Neuron (in vitro differentiated cells): ENCODE measurements around the gene TBX4.
A peak's percentile ranks its signal among the peaks of the same experiment; 100 is the strongest.

Experiments
- H2AFZ ChIP-seq: one replicate; pipeline ENCODE4 v1.6.1; 2013; ENCODE audit warnings: low read depth, mild to moderate bottlenecking, inconsistent platforms, low read length, moderate library complexity
- H3K27me3 ChIP-seq: one replicate; pipeline ENCODE4 v1.6.1; 2013; ENCODE audit warnings: low read length; ENCODE audit not compliant: insufficient read depth
- H3K36me3 ChIP-seq: one replicate; pipeline ENCODE4 v1.6.1; 2013; ENCODE audit warnings: low read length; ENCODE audit not compliant: insufficient read depth
- H3K4me1 ChIP-seq: one replicate; pipeline ENCODE4 v1.6.1; 2013; ENCODE audit warnings: low read length; ENCODE audit not compliant: insufficient read depth
- H3K4me3 ChIP-seq: 2 replicates; pipeline ENCODE4 v1.5.1; 2013; ENCODE audit warnings: mild to moderate bottlenecking, low read length, moderate library complexity
- H3K9me3 ChIP-seq: one replicate; pipeline ENCODE4 v1.6.1; 2013; ENCODE audit warnings: low read length

The TBX4 gene

DNA sequence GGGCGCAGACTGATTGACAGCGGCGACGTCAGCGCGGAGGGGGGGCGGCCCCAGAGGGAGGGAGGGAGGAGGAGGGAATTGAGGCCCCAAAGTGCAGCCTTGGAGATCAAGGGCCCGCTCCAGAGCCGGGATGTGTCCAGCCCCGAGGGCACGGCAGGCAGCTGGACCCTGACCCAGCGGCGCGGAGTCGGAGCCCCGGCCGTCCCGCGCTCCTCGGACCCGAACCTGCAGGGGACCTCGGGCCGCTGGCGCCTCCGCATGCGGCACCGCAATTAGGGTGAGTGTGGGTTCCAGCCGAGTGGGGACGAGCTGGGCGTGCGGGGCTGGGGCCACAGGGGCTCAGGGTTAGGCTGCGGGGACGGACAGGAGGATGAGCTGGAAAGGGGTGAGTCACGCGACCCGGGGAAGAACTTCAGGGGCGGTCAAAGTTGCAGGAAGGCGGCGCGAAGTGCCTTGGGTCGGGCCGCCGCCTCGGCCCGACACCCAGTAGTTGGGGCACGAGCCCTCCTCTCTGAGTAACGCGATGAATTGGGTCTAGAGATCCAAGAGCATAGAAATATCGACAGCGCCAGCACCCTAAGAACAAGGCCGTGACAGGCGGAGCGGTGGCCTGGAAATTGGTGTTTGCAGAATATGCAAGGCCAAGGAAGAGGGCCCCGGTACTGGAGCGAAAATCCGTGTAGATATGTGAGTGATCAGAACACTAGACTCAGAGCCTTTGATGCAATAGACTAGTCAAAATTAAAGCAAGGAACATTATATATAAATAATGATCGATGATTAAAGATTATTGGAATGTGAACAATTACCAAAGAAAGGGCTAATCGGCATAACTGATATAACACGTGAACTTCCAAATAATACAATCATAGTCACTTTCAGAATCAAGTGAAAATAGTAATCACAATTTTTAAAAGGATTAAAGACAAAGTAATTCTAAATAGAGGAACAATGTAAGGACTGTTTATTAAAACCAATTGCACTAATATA lies at the start of gene TBX4:
TBX4 (plus strand) TSS at position 122 of the 990 bp plus-strand sequence. CDS start 4,069 bp downstream, outside the sequence.
- Histone ChIP-seq H3K4me1 (no peaks in the 10 kb centered on the region), H3K4me3 (no peak within 1 kb of the TSS), H3K36me3 (no peaks in the 10 kb centered on the region), H3K9me3 (peaks cover 7% of the 10 kb centered on the region), H3K27me3 (peaks cover 97% of the 10 kb centered on the region), H2AFZ (no peak within 1 kb of the TSS)

- Histone ChIP-seq H3K27me3 (peaks cover 86% of the 10 kb centered on the region), H3K4me3 (no peak overlapping the region), H3K4me1 (peaks cover 14% of the 10 kb centered on the region), H3K9me3 (no peaks in the 10 kb centered on the region), H2AFZ (no peak overlapping the region), H3K36me3 (no peaks in the 10 kb centered on the region)
Observed at GRCh38 chr17:61402978-61403800, 49.0 kb upstream of the TBX4 start.

- Histone ChIP-seq H3K4me1 (peaks cover 11% of the 10 kb centered on the region), H3K36me3 (no peaks in the 10 kb centered on the region), H2AFZ (no peak overlapping the region), H3K4me3 (no peak overlapping the region), H3K27me3 (peaks cover 85% of the 10 kb centered on the region), H3K9me3 (no peaks in the 10 kb centered on the region)
Observed at GRCh38 chr17:61403801-61404662, 48.2 kb upstream of the TBX4 start.

DNA sequence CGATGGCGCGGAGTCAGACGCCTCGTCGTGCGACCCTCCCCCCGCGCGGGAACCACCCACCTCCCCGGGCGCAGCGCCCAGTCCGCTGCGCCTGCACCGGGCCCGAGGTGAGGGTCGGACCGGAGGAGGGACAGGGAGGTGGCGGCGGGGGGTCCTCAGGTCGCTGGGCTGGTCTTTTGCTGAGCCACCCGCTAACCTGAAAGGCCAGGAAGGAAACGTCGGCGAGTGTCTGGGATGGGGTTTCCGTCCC lies 47.6 kb upstream of the TBX4 start:
- Histone ChIP-seq H3K36me3 (no peaks in the 10 kb centered on the region), H3K9me3 (no peaks in the 10 kb centered on the region), H3K27me3 (peaks cover 83% of the 10 kb centered on the region), H3K4me3 (no peak overlapping the region), H3K4me1 (peaks cover 10% of the 10 kb centered on the region), H2AFZ (no peak overlapping the region)

DNA sequence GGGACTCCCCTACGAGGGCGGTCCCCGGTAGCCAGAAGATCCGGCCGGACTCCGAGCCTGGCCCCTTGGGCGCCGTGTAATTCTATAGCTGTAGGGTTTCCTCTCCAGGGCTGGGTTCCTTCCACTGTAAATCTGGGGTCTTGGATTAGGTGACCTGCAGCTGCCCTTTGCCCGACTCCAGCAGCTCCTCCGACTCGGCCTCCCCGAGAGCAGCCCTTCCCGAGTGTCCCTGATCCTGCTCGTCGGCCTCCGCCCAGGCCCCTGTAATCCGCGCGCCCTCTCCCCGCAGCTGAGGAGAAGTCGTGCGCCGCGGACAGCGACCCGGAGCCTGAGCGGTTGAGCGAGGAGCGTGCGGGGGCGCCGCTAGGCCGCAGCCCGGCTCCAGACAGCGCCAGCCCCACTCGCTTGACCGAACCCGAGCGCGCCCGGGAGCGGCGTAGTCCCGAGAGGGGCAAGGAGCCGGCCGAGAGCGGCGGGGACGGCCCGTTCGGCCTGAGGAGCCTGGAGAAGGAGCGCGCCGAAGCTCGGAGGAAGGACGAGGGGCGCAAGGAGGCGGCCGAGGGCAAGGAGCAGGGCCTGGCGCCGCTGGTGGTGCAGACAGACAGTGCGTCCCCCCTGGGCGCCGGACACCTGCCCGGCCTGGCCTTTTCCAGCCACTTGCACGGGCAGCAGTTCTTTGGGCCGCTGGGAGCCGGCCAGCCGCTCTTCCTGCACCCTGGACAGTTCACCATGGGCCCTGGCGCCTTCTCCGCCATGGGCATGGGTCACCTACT lies 47.1 kb upstream of the TBX4 start:
- Histone ChIP-seq H3K27me3 (peaks cover 87% of the 10 kb centered on the region), H3K36me3 (no peaks in the 10 kb centered on the region), H2AFZ (no peak overlapping the region), H3K4me1 (peaks cover 9% of the 10 kb centered on the region), H3K4me3 (no peak overlapping the region), H3K9me3 (no peaks in the 10 kb centered on the region)

DNA sequence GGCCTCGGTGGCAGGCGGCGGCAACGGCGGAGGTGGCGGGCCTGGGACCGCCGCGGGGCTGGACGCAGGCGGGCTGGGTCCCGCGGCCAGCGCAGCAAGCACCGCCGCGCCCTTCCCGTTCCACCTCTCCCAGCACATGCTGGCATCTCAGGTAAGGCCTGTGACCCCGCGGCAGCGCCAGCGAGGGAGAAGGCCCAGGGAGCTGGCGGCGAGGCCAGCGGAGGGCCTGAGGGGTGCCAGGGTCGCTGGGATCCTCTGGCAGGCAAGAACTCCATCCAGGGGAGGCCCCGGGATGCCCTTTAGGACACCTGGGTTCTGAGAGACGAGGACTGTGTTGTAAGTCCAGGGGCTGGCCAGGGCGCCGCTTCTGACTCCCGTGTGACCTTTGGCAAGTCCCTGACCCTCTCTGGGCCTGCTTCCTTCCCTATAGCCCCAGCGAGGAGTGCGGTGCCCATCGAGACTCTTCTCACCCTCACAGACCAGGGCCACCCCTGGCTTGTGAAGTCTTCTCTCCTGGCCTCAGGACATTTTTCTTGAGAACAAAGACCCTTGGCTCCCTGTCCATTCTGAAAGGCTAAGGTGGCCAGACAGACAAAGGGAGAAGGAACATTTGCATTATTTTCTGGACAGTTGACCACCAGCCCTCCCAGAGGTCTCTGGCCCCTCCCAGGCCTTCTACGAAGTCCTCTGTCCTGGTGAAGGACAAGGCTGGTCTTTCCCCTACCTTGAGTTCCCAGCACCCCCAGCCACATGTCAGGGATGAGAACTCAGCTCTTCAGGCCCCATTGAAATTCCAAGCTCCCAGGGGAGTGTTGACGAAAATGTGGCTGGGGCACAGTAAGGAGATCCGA lies 46.3 kb upstream of the TBX4 start:
- Histone ChIP-seq H3K36me3 (no peaks in the 10 kb centered on the region), H3K4me3 (no peak overlapping the region), H3K27me3 (peaks cover 90% of the 10 kb centered on the region), H3K9me3 (no peaks in the 10 kb centered on the region), H2AFZ (no peak overlapping the region), H3K4me1 (peaks cover 12% of the 10 kb centered on the region)

DNA sequence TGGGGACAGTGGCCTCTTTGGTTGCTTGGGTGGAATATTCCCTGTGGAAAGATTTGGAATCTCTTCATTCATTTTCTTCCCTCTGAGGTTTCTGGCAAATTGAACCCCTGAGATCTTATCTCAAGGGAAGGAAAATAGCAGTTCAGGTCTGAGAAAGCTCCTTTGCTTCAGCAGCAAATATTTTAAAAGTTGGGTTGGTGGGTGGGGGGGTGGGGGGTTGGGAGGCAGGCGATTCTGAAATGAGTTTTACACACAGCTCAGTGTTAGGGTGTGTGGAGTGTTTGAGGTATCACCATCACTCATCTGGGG lies 45.7 kb upstream of the TBX4 start:
- Histone ChIP-seq H2AFZ (no peak overlapping the region), H3K4me3 (no peak overlapping the region), H3K27me3 (peaks cover 84% of the 10 kb centered on the region), H3K36me3 (no peaks in the 10 kb centered on the region), H3K9me3 (no peaks in the 10 kb centered on the region), H3K4me1 (peaks cover 12% of the 10 kb centered on the region)

- no peaks in the 10 kb centered on the region for H3K36me3 ChIP-seq
- H3K9me3 ChIP-seq: no peaks in the 10 kb centered on the region
- peaks cover 12% of the 10 kb centered on the region for H3K4me1 ChIP-seq
- H2AFZ ChIP-seq: no peak overlapping the region
- H3K27me3 ChIP-seq: peaks cover 82% of the 10 kb centered on the region
- no peak overlapping the region for H3K4me3 ChIP-seq
Observed at GRCh38 chr17:61406971-61407911, 45.0 kb upstream of the TBX4 start.

- Histone ChIP-seq H3K9me3 (no peaks in the 10 kb centered on the region), H3K36me3 (no peaks in the 10 kb centered on the region), H3K4me3 (peak overlapping the region; percentile 53), H2AFZ (no peak overlapping the region), H3K27me3 (peaks cover 71% of the 10 kb centered on the region), H3K4me1 (peaks cover 14% of the 10 kb centered on the region)
Observed at GRCh38 chr17:61408151-61409041, 43.8 kb upstream of the TBX4 start.

DNA sequence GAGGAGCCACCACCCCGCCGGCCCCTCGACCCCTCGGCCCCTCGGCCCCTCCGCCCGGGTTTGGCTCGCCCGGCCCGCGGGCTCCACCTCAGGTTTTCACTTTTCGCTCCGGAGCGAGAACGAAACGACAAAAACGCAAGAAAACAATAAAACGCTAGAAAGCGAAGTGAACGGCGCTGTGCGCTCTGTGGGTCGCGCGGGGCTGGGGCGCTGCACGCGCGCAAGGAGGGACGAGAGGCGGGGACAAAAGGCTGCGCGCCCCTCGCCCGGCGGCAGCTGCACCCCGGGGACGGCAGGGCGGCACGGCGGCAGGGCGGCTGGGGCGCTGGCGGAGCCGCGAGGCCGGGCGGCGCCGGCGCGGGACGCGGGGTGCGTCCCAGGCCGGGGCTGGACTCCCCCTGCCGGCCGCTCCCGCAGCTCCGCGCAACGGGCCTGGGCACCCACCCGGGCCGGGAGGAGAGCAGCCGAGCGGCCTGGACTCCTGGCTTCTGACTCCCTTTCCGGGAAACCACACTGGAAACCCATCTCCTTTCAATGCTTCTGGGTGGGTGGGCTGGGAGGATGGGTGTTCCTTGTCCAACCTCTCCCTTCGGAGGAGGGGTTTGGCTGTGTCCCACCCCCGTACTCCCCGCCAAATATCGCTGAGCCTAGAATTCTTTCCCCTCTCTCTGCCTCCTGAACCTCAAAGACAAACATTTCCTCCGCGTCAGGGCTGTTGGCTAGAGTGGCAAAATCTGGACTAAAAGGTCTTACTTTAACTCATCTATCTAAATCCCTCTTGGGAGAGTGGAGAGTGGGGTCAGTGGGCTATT lies 42.7 kb upstream of the TBX4 start:
- Histone ChIP-seq H3K36me3 (no peaks in the 10 kb centered on the region), H3K4me3 (peak overlapping the region; percentile 53), H3K9me3 (peaks cover 1% of the 10 kb centered on the region), H2AFZ (peak overlapping the region; percentile 33), H3K27me3 (peaks cover 60% of the 10 kb centered on the region), H3K4me1 (peaks cover 14% of the 10 kb centered on the region)
